Right ventricle myocardium superior (tissue), 1 donor: ENCODE results near the gene TRIP10. TPM values are rescaled to one million over a fixed set of nuclear protein-coding genes. Genes with fewer than 3 reads are reported as not detected.

ENCODE experiments used
- ATAC-seq: fragments of 200-7000 bp; cut with Tn5 transposase; one replicate; pipeline ENCODE4 v1.9.1; 2020; ENCODE audit warnings: mild to moderate bottlenecking; ENCODE audit not compliant: poor library complexity
- DNase-seq: peaks from one replicate; pipeline ENCODE4 v3.0.0-alpha.2; 2020
- intact Hi-C: fragments of 100-400 bp; cut with DNase I; formaldehyde crosslinking; loops from one replicate; pipeline ENCODE4 v1.11.2; 2022
- total RNA-seq: library from RNA; stranded (reverse); fragmentation: NEBNext Ultra II Directional; extraction: Animal tissue kit (Norgen Biotek cat#: 25700); gene quantifications from one replicate; pipeline ENCODE4 v1.2.1, GENCODE V29; 2021
- donor health status: DM: no; HTN: yes; CAD: no; lungs with severe emphysema.

The TRIP10 gene
- total RNA-seq, 1 donor from 2014 or later: 133 TPM

DNA sequence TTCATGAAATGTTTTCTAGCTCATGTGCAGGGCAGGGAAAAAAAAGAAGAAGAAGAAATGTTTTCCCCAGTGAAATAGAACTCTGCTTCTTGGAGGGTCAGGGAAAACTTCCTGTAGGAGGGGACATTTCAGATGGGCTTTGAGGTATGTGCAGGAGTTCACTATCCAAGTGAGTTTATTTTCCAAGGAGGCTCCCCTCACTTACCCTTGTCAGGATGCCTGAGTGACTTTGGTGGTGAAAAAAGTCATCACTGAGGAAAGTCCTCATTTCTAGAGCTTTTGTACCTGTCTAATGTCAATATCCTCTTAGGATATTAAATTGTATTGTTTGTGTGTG, 18.4 kb upstream of the TRIP10 start:
- no peak for ATAC-seq

GRCh38 chr19:6721773-6722172, 17.7 kb upstream of the TRIP10 start:
- no peak for ATAC-seq
- intact Hi-C loops: no loop called here
- DNase-seq: no peak

More for the DNA sequence above, 18.4 kb upstream of the TRIP10 start:
- no peak for DNase-seq
- intact Hi-C loops: no loop called here

GRCh38 chr19:6723108-6723618, 16.3 kb upstream of the TRIP10 start:
- intact Hi-C loops: no loop called here
- ATAC-seq: peak; percentile 57
- peak; percentile 68 for DNase-seq

DNA sequence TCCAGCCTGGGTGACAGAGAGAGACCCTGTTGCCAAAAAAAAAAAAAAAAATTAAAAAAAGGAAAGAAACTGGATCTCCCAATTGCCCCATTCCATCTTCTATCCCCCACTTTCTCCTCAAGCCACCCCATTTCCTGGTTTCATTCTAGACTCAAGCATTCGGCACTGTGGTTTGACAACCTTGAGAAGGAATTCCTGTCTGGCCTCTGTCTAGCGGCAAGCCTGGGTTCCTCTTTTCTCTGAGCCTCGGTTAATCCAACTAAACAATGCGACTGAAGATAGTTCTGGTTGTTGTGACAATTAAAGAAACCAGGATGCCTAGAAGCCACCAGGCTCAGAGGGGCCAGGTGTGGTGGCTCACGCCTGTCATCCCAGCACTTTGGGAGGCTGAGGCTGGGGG, 15.7 kb upstream of the TRIP10 start:
- DNase-seq (peak; percentile 22), ATAC-seq (no peak)
- intact Hi-C loops: no loop called here

- DNase-seq: peak; percentile 14
Observed at GRCh38 chr19:6724631-6725492, 14.6 kb upstream of the TRIP10 start.

DNA sequence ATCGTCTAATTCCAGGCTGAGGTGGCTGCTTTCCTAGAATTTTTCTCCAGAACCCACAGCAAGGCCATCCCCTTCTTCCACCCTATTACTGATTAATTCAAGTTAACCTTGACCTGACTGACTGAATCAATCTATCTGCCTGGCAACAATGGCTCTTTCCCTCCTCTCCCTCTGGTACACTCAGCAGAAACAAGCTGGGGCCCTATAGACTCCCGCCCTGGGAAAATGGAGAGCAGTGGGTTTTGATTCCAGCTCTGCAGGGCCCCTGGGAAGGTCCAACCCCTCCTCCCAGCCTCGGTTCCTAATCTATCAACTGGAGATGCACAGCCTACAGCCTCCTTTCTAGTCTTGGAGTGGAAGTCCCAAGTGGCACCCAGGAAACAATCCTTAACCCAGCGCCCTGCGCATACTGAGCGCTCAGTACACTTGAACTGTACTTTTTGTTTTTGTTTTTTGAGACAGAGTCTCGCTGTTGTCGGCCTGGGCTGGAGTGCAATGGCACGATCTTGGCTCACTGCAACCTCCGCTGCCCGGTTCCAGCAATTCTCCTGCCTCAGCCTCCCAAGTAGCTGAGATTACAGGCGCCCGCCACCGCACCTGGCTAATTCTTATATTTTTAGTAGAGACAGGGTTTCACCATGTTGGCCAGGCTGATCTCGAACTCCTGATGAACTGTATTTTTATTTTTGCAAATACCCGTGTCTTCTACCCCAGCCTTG, 13.8 kb upstream of the TRIP10 start:
- intact Hi-C loops: no loop called here
- ATAC-seq (no peak), DNase-seq (no peak)

More at GRCh38 chr19:6724631-6725492, 14.6 kb upstream of the TRIP10 start:
- intact Hi-C loops: no loop called here
- ATAC-seq: no peak

DNA sequence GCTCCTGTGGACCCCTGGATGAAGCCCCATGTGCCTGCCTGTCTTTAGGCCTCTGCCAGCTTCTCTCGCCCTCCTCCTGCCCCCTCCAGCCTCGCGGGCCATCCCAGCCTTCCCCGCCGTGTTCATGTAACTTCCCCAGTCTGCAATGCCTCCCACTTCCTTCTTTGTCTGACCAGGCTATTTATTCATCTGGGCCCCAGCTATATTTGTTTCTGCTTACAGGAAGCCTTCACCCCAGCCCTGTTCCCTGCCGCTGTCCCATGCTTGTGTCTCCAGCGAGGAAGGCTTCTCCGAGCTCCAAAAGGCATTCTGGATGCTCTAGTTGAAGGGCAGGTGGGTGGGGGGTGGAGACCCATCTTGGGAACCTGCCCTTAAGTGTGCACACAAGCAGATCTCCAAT, 11.1 kb upstream of the TRIP10 start:
- intact Hi-C loops: no loop called here
- ATAC-seq (peak; percentile 37), DNase-seq (peak; percentile 64)

GRCh38 chr19:6729573-6730152, 9.8 kb upstream of the TRIP10 start:
- DNase-seq: no peak
- no peak for ATAC-seq
- intact Hi-C loops: no loop called here

- peak; percentile 58 for DNase-seq
- ATAC-seq: peak; percentile 50
- intact Hi-C loops: no loop called here
Observed at GRCh38 chr19:6730153-6730804, 9.2 kb upstream of the TRIP10 start.

- intact Hi-C loops: no loop called here
- ATAC-seq: no peak
Observed at GRCh38 chr19:6730941-6731670, 8.4 kb upstream of the TRIP10 start.

DNA sequence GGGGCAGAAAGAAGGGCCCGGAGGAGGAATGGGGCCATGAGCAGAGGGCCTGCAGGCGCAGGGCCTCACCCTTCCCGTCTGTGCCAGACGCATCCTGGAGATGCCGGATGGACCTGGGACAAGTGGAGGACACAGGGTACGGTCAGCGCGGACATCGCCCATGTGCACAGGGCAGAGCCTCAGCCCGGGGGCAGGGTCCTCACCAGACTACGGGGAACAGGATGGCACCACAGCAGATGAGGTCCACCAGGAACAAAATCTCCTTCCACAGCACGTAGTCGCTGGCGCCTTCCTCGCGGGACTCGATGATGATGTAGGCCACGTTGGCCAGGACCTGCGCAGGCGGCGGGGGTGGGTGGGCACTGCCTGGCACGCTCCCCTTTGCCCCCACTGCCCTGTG, 7.7 kb upstream of the TRIP10 start:
- peak; percentile 27 for DNase-seq
- intact Hi-C loops: no loop called here

More at GRCh38 chr19:6730941-6731670, 8.4 kb upstream of the TRIP10 start:
- peak; percentile 36 for DNase-seq

GRCh38 chr19:6732803-6733337, 6.6 kb upstream of the TRIP10 start:
- DNase-seq (no peak), ATAC-seq (no peak)
- intact Hi-C loops: no loop called here

More for the DNA sequence above, 7.7 kb upstream of the TRIP10 start:
- ATAC-seq: no peak

DNA sequence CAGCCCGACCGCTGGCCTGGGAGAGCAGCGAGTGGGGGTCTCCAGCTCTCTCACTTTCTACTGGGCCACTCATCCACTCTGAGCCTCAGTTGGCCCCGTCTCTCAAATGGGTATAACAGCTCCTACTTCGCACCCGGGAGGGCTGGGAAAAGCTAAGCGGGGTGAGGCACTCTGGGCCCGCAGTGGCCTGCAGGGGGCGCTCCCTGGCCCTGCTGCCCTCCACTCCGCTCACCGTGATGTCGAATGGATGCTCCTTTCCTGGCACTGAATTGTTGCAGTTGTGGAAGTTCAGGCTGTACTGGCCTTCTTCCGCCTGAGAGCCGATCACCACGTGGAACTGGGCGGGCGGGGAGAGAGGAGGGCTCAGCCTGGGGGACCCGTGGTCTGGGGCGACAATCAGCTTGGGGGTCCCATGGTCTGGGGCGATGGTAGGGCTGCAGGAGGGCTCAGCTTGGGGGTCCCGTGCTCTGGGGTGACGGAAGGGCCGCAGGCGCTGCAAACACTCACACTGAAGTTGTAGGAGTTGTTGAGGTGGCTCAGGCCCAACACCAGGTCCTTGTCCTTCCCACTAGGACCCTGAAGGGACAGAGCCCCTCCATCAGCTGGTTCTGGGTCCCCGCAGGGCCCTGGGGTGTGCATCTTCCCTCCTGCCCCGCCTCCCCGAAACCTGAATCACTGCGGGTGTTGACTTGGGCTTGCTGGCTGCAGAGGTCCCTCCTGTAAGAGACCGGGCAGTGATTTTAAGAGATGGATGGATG, 6.0 kb upstream of the TRIP10 start:
- ATAC-seq (no peak), DNase-seq (peak; percentile 35)
- intact Hi-C loops: no loop called here

DNA sequence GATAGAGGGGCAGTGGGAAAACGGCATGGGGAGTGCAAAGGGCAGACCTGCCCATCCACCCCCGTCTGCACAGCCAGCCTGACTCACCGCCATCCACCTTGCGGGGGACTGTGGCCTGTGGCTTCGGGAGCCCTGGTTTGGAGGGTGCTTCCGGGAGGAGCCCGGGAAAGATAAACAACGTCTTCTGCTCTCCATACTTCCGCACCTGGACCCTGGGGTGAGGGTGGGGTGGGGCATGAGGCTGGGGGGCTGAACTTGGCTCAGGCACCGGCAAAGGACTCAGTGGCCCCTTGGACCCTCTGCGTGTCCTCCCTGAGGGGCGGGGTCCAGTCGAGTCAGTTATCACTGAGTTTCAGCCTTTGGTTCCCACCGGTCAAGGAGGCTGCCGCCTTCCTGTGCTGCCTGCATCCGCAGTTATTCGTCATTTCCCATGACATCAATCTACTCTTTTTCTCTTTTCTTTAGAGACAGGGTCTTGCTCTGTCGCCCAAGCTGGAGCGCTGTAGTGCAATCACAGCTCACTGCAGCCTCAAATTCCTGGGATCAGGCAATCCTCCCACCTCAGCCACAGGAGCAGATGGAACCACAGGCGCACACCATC, 5.3 kb upstream of the TRIP10 start:
- no peak for ATAC-seq
- DNase-seq: peak; percentile 20
- intact Hi-C loops: no loop called here

DNA sequence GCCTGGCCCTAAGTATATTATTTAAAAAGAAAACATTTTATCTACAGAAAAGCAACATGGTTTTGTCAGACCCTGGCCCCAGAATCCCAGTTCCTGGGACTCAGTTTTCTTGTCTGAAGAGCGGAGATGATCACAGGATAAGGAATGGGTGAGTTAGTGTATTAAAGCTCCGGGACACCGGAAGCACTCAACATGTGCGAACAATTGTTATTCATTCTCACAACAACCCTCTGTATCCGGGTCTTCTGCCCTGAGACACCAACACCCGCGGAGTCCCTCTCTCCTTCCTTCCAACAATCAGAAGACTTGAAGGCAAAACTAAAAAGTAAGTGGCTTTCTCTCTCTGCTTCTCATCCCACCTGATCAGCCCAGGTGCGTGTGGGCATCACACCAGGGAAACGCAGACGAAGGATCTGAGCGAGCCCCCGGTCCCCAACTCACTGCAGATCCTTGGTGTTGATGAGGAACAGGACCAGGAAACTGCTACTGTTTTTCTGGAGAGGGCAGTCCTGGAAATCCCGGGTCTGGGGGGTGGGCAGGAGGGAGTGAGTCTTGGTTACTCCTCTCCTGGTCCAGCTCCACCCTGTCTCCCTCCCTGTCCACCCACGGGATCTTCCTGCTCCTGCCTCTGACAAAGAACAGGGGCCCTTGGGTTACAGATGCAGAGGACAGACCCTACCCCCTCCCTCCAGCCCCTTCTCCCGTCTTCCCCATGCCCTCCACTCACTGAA, 4.1 kb upstream of the TRIP10 start:
- intact Hi-C loops: loop anchor here (5.0 kb wide), 1 partner anchor 127 kb away; no protein-coding TSS in a partner anchor
- no peak for ATAC-seq
- no peak for DNase-seq
